Measurements from ENCODE around the gene PLXNA2.

- TF ChIP-seq GATA2 (IDR thresholded peaks at IDR 0.05; ENCODE audit: low read depth, low read length) (no peak), GATA3 (IDR thresholded peaks at IDR 0.05; ENCODE audit: low read depth, low read length) (no peak)
Measured at GRCh38 chr1:208166340-208167138, 77.6 kb downstream of the PLXNA2 start.
